Cardiac fibroblast (primary cell): ENCODE data around the gene SCN5A.

Experiments used
- DNase-seq, 2 donors: peaks; one replicate each; pipeline versions ENCODE4 v3.0.0 to v3.0.0-alpha.2; 2010; ENCODE audit warnings: low read depth in 2 of 2
- H3K4me3 ChIP-seq, 2 donors: replicated peaks in 1 of 2; 1 replicate in 1 of 2; 2 replicates in 1 of 2; pipeline ENCODE4 v1.5.1; 2011; ENCODE audit warnings: low read depth in 2 of 2, low read length in 2 of 2, mild to moderate bottlenecking in 2 of 2, moderate library complexity in 1 of 2
- CTCF ChIP-seq: IDR thresholded peaks from one replicate; pipeline ENCODE4 v1.5.1; 2011; ENCODE audit warnings: low read depth, mild to moderate bottlenecking, low read length, inconsistent platforms

Gene SCN5A

GRCh38 chr3:38588371-38588971, 61.0 kb downstream of the SCN5A start:
- no peak for DNase-seq
- TF ChIP-seq CTCF: no peak
- H3K4me3 ChIP-seq: no peak overlapping the region

- no peak for DNase-seq
- no peak overlapping the region for H3K4me3 ChIP-seq
- TF ChIP-seq CTCF: no peak
Measured at GRCh38 chr3:38587548-38588131, 61.8 kb downstream of the SCN5A start.

- TF ChIP-seq CTCF: no peak
- DNase-seq: no peak
Measured at GRCh38 chr3:38586546-38587520, 62.7 kb downstream of the SCN5A start.

GRCh38 chr3:38585791-38586420, 63.6 kb downstream of the SCN5A start:
- no peak for TF ChIP-seq CTCF
- no peak overlapping the region for H3K4me3 ChIP-seq
- DNase-seq: no peak

More at GRCh38 chr3:38586546-38587520, 62.7 kb downstream of the SCN5A start:
- H3K4me3 ChIP-seq: no peak overlapping the region

GRCh38 chr3:38583688-38584087, 65.8 kb downstream of the SCN5A start:
- no peak for TF ChIP-seq CTCF
- no peak for DNase-seq
- no peak overlapping the region for H3K4me3 ChIP-seq

- H3K4me3 ChIP-seq: no peak overlapping the region
- no peak for TF ChIP-seq CTCF
- no peak for DNase-seq
Measured at GRCh38 chr3:38582941-38583645, 66.4 kb downstream of the SCN5A start.
